GM04503 (cell line): ENCODE measurements around the gene DIP2C.
"Not testable (repeated sequence)": the region's sequence is repeated elsewhere in the genome, so short reads cannot be mapped to it uniquely, and the experiment has no call there.

Experiments
- DNase-seq: peaks from one replicate; pipeline ENCODE4 v3.0.0-alpha.2; 2012; ENCODE audit warnings: low read depth

The DIP2C gene

GRCh38 chr10:532331-532730 lies 157.1 kb downstream of the DIP2C start:
- not testable (repeated sequence) for DNase-seq

GRCh38 chr10:531541-531940 lies 157.9 kb downstream of the DIP2C start:
- no peak for DNase-seq

GRCh38 chr10:530717-531116 lies 158.8 kb downstream of the DIP2C start:
- no peak for DNase-seq

GRCh38 chr10:529468-530230 lies 159.8 kb downstream of the DIP2C start:
- no peak for DNase-seq

DNA sequence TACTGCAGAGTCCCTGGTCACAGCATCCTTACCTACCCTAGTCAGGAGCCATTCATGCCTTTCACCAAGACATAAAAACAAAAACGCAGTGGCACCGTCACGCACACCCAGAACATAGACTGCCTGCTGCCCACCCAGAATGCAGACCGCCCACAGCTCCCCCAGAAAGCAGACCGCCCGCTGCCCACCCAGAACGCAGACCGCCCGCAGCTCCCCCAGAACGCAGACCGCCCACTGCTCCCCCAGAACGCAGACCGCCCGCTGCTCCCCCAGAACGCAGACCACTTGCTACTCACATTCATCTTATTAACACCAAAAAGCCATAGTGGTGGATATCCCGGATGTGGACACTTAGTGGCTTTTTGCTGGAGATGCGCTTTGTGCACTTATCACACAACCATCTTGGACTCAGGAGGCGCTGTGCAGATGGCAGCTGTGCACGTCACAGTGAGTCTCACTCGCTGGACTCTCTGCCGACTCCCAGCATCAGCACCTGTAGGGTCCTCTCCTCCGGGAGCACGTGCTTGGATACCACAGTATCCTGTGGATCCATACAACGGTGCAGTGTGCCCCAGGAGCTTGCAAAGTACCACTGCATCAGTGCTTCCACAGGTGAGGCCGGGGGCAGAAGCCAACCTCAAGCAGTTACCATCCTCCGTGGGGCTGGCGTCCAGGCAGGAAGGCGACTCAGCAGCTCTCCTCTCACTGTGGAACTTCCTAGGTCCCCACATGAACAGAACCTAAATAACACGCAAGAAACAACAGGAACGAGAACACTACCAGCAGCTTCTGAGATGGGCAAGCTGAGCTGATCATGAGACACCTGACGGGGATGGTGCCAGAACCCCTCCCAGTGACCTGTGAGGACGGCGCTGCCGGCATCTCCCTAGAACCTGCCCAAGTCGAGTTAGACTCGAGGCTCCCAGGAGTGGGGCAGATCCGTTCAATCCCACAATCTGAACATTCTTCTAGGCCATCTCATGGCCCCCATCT lies 161.0 kb downstream of the DIP2C start:
- no peak for DNase-seq

GRCh38 chr10:527416-527815 lies 162.1 kb downstream of the DIP2C start:
- DNase-seq, result no peak

DNA sequence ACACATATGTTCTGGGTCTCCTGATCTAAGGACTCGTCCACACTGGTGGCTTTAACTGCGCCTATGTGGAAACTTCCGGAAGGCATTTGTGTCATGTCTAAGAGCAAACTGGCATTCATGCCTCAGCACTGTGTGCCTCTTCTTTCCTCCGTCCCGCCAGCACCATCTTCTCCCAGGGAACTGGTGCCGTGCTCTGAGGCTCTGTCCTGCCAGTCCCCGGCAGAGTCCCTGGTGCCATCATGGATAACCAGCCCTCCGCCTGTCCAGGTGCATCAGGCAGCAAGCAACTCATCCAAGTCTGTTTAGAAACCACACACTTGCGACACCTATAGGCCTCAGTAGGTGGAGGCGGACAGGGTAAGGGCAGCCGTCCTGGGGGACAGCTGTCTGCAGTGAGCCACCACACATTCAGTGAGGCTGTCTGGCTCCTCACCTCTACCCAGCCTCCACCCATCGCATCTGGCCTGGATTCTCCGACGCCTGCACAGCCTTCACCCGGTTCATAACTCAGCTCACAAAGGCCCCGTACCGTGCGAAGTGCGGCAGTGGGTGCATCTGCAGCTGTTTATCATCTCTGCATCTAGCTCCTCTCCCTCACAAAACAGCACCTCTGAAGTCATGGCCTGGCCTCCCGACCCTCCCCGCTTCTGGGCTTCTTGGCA lies 162.7 kb downstream of the DIP2C start:
- no peak for DNase-seq

GRCh38 chr10:525565-526315 lies 163.7 kb downstream of the DIP2C start:
- no peak for DNase-seq

DNA sequence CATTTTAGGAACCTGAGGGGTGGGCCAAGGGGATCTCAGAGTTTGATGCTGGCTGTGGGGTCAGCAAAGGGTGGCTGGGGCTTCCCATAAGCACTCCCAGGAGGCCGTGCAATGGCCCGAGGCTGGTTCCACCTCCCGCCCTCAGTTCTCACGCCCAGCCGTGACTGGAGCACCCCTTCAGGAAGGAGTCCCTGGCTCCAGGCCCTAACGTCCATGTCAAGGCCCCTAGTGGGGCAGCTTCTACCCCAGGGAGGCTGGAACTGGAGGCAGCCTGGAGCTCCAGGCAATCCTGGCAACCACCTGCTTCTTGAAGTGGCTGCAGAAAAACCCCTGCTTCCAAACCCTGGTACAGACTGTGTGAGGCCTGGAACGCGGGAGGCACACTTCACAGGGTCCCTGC lies 165.5 kb downstream of the DIP2C start:
- DNase-seq, result no peak

DNA sequence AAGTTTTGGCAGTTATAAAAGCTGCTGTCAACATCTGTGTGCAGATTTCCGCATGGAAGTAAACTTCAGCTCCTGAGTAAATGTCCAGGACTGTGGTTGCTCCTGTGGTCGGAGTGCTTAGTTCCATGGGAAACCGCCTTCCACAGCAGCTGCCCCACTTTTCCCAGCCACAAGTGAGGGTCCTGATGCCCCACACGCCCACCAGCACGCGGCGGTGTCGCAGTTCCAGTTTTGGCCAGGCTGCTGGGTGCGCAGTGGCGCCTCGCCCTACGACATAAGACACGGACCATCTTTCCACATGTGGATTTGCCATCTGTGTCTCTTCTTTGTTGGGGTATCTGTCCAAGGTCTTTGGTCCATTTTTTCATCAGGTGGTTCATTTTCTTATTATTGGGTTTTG lies 167.1 kb downstream of the DIP2C start:
- DNase-seq, result no peak

DNA sequence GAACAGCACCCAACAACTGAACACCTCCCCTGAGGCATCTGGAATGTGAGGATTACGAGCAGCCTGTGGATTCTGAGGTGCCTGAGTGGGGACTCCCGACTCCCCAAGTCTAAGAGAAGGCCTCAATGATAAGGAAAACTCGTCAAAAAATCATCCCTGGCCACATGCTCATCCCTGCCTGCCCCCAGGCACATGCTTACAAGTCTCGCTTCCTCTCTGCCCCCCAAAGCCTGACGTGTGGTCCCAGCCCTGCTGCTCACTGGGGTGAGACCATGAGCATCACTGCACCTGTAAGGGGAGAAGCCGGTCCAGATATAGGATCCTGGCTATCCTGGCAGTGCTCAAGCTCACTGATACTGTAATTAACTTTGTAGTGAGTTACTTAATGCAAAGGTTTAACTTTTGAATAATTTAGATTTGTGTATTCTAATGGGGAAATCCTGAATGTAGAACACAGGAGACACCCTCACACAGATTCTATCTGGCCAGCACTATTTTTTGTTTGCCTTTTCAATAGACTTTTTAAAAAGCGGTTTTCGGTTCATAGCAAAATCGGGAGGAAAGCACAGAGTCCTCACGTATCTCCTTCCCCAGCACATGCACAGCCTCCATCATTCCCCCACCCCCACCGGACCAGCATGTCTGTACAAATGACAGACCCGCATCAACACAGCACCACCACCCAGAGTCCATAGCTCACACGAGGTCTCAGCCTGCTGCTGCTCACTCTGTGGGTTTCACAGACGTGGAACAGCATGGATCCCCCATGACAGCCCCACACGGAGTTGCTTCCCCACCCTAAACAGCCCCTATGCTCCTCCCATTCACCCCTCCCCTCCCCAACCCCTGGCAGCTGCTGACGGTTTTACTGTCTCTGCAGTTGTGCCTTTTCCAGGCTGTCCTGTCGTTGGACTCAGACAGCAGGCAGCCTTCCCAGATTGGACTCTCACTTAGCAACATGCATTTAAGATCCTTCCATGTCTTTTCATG lies 167.9 kb downstream of the DIP2C start:
- DNase-seq, result no peak

DNA sequence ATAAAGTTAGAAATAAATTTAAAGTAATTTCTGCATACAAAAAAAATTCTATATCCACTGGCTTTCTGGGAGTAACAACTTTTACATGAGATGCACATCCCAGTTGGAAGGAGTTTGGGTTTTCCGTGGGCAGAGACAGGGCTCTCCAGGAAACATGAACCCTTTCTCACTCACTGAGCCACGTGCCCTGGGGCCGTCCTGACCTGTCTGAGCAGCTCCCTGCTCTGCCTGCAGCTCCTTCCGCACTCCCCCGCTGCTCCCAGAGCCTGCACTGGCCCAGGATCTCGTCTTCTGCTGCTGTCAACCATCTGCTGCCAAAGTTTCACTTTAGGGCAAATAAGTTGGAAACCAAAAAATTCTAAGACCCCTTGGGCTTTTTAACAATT lies 169.1 kb downstream of the DIP2C start:
- DNase-seq, result no peak

- DNase-seq, result no peak
Measured at GRCh38 chr10:519716-520401, 169.6 kb downstream of the DIP2C start.

DNA sequence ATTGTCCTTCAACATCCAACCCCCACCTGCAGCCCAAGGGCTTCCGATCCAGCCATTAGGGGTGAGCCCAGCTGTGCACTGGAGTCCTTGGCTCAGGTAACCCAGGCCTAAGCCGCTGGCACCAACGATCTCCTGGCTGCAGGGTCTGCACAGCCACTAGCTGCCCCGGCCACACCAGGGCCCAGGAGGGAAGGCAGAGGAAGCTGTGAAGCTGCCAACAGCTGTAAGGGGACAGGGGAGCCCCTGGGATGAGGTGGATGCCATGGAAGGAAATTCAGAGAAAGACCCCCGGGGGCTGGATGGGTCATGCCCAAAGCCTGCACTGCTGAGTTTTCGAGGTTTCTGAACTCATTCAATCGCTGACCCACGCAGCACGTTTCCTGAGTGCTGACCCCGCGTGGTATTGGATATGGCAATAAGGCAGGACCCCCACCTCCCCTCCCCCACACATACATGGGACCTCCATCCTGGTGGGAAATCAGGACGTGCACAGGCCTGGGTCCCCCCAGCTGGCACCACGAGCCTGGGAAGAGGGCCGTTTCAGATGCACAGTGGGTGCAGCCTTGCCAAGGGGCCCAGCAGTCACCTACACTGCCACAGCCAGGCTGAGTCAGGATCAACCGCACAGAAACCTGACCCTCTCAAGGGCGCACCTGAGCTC lies 170.3 kb downstream of the DIP2C start:
- no peak for DNase-seq

GRCh38 chr10:517872-518475 lies 171.5 kb downstream of the DIP2C start:
- DNase-seq, result no peak

GRCh38 chr10:517241-517830 lies 172.1 kb downstream of the DIP2C start:
- no peak for DNase-seq

GRCh38 chr10:516764-517163 lies 172.7 kb downstream of the DIP2C start:
- DNase-seq, result no peak

- DNase-seq, result no peak
Measured at GRCh38 chr10:515674-516073, 173.8 kb downstream of the DIP2C start.
